CD14-positive monocyte (primary cell): ENCODE measurements around the gene KRTAP27-1. TPM values are rescaled to one million over a fixed set of nuclear protein-coding genes. Genes with fewer than 3 reads are reported as not detected.

ENCODE experiments used
- DNase-seq, 3 donors: peaks; one replicate each; pipeline ENCODE4 v3.0.0-alpha.2; 2011 to 2022
- H2AFZ ChIP-seq: 2 replicates; pipeline ENCODE4 v1.6.0; 2012; ENCODE audit warnings: mild to moderate bottlenecking, low read depth, low read length, inconsistent platforms; ENCODE audit not compliant: insufficient read depth, poor library complexity, severe bottlenecking
- H3K27ac ChIP-seq, 2 donors: 1 replicate in 1 of 2; 2 replicates in 1 of 2; pipeline ENCODE4 v1.5.1; 2012 to 2013; ENCODE audit warnings: low read length in 2 of 2, control low read depth in 1 of 2, inconsistent platforms in 1 of 2, low read depth in 1 of 2, mild to moderate bottlenecking in 1 of 2
- H3K27me3 ChIP-seq, 2 donors: one replicate each; pipeline versions ENCODE4 v1.6.0 to v1.6.1; 2011 to 2013; ENCODE audit warnings: low read length in 2 of 2; ENCODE audit not compliant: control insufficient read depth in 2 of 2, insufficient read depth in 2 of 2
- H3K36me3 ChIP-seq, 2 donors: replicated peaks in 1 of 2; 1 replicate in 1 of 2; 2 replicates in 1 of 2; pipeline versions ENCODE4 v1.5.1 to v1.6.1; 2012 to 2013; ENCODE audit warnings: low read length in 2 of 2, control low read depth in 1 of 2, inconsistent platforms in 1 of 2, mild to moderate bottlenecking in 1 of 2; ENCODE audit not compliant: insufficient read depth in 2 of 2, control insufficient read depth in 1 of 2
- H3K4me1 ChIP-seq, 2 donors: 1 replicate in 1 of 2; 2 replicates in 1 of 2; pipeline versions ENCODE4 v1.5.1 to v1.6.1; 2012 to 2013; ENCODE audit warnings: low read length in 2 of 2, control low read depth in 1 of 2, inconsistent platforms in 1 of 2, mild to moderate bottlenecking in 1 of 2, moderate library complexity in 1 of 2; ENCODE audit not compliant: insufficient read depth in 2 of 2, control insufficient read depth in 1 of 2
- H3K4me2 ChIP-seq: replicated peaks from 2 replicates; pipeline ENCODE3; 2012; ENCODE audit warnings: low read length, moderate library complexity, mild to moderate bottlenecking; ENCODE audit not compliant: poor library complexity, severe bottlenecking; ENCODE audit errors: extremely low read depth
- H3K4me3 ChIP-seq, 3 experiments: fragments of 200-600 bp in 1 of 3; sonication (generic) in 1 of 3; replicated peaks in 1 of 3; 1 replicate in 2 of 3; 2 replicates in 1 of 3; pipeline ENCODE4 v1.5.1; 2011 to 2013; ENCODE audit warnings: low read length in 3 of 3, mild to moderate bottlenecking in 3 of 3, control low read depth in 2 of 3, low read depth in 2 of 3, inconsistent platforms in 1 of 3, moderate library complexity in 1 of 3
- H3K79me2 ChIP-seq: 2 replicates; pipeline ENCODE4 v1.6.0; 2012; ENCODE audit warnings: mild to moderate bottlenecking, control low read depth, inconsistent platforms, low read length, moderate library complexity; ENCODE audit not compliant: insufficient read depth
- H3K9ac ChIP-seq: 2 replicates; pipeline ENCODE4 v1.6.0; 2017; ENCODE audit warnings: low read length, mild to moderate bottlenecking; ENCODE audit not compliant: insufficient read depth, poor library complexity, severe bottlenecking
- H3K9me3 ChIP-seq, 2 donors: replicated peaks in 1 of 2; 1 replicate in 1 of 2; 2 replicates in 1 of 2; pipeline versions ENCODE4 v1.5.1 to v1.6.1; 2012 to 2013; ENCODE audit warnings: low read length in 2 of 2, control low read depth in 1 of 2; ENCODE audit not compliant: control insufficient read depth in 1 of 2, insufficient read depth in 1 of 2
- H4K20me1 ChIP-seq: 2 replicates; pipeline ENCODE4 v1.6.0; 2012; ENCODE audit warnings: mild to moderate bottlenecking, low read length, control low read depth, moderate library complexity; ENCODE audit not compliant: insufficient read depth
- H3K27ac Mint-ChIP-seq, 7 donors: one replicate each; pipeline ENCODE4 v1.8.0; 2020; ENCODE audit warnings: mild to moderate bottlenecking in 7 of 7, mixed read lengths in 7 of 7, moderate library complexity in 6 of 7, inconsistent platforms in 2 of 7
- H3K27me3 Mint-ChIP-seq, 3 donors: one replicate each; pipeline ENCODE4 v1.8.0; 2021 to 2022; ENCODE audit warnings: low read depth in 3 of 3, mild to moderate bottlenecking in 3 of 3, mixed read lengths in 3 of 3, moderate library complexity in 3 of 3, inconsistent platforms in 1 of 3
- H3K36me3 Mint-ChIP-seq, 2 donors: one replicate each; pipeline ENCODE4 v1.8.0; 2020; ENCODE audit warnings: mixed read lengths in 2 of 2, inconsistent platforms in 1 of 2, mild to moderate bottlenecking in 1 of 2
- H3K4me1 Mint-ChIP-seq: one replicate; pipeline ENCODE4 v1.8.0; 2020; ENCODE audit warnings: mild to moderate bottlenecking, mixed read lengths
- H3K4me3 Mint-ChIP-seq, 2 donors: one replicate each; pipeline ENCODE4 v1.8.0; 2020; ENCODE audit warnings: mild to moderate bottlenecking in 2 of 2, mixed read lengths in 2 of 2, moderate library complexity in 1 of 2
- H3K9me3 Mint-ChIP-seq, 7 donors: one replicate each; pipeline ENCODE4 v1.8.0; 2020 to 2022; ENCODE audit warnings: mixed read lengths in 7 of 7, mild to moderate bottlenecking in 6 of 7, moderate library complexity in 6 of 7, inconsistent platforms in 2 of 7
- WGBS: methylation state at CpG from one replicate; pipeline ENCODE4 v1.1.5; 2013; ENCODE audit warnings: missing lambda C conversion rate; ENCODE audit not compliant: insufficient coverage; 5-methylcytosine and 5-hydroxymethylcytosine counted together
- intact Hi-C, 2 donors: fragments of 100-400 bp; cut with micrococcal nuclease; formaldehyde crosslinking; loops; one replicate each; pipeline versions ENCODE4 v1.15.0 to v1.15.1; 2023
- polyA plus RNA-seq, 3 donors: library from polyadenylated mRNA; depleted of rRNA in 1 of 3; unstranded in 2 of 3; stranded (reverse) in 1 of 3; fragments of 300-500 nt in 2 of 3; fragments of >200 nt in 1 of 3; fragmentation: Illumina TruSeq in 2 of 3; gene quantifications; 1 replicate in 2 of 3; 2 replicates in 1 of 3; pipeline ENCODE4 v1.2.3, GENCODE V29; 2012 to 2021
- TF ChIP-seq, protein P1 (sequence below): fragments of 200-600 bp; IDR thresholded peaks from one replicate; pipeline ENCODE4 v1.8.0; 2022; ENCODE audit warnings: antibody characterized with exemption, mild to moderate bottlenecking

The KRTAP27-1 gene
- polyA plus RNA-seq, 3 donors = not detected

DNA sequence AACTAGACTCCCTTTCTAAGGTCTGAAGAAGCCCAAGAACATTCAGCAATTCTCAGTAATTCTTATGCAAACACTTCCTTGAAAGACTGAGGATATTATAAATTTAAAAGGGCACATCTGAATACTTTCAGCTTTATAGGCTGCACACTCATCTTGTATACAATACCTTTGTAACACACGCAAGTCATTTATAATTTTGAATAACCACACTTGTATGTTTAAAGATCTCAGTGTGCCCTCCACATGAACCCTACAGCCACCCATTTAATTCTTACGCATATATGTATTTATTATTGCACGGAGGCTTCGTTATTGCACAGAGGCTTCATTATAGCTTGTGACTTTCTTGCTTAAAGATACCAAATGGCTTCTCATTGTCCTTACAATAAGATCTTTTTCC, 1.2 kb upstream of the KRTAP27-1 start:
- no peak overlapping the region for H3K4me2 ChIP-seq
- H3K4me1 Mint-ChIP-seq = no peaks in the 10 kb centered on the region
- no peaks in the 10 kb centered on the region for H3K36me3 Mint-ChIP-seq
- no peak overlapping the region for H3K27ac Mint-ChIP-seq
- TF ChIP-seq, protein P1, sequence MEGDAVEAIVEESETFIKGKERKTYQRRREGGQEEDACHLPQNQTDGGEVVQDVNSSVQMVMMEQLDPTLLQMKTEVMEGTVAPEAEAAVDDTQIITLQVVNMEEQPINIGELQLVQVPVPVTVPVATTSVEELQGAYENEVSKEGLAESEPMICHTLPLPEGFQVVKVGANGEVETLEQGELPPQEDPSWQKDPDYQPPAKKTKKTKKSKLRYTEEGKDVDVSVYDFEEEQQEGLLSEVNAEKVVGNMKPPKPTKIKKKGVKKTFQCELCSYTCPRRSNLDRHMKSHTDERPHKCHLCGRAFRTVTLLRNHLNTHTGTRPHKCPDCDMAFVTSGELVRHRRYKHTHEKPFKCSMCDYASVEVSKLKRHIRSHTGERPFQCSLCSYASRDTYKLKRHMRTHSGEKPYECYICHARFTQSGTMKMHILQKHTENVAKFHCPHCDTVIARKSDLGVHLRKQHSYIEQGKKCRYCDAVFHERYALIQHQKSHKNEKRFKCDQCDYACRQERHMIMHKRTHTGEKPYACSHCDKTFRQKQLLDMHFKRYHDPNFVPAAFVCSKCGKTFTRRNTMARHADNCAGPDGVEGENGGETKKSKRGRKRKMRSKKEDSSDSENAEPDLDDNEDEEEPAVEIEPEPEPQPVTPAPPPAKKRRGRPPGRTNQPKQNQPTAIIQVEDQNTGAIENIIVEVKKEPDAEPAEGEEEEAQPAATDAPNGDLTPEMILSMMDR = no peak
- no peaks in the 10 kb centered on the region for H4K20me1 ChIP-seq
- no peak overlapping the region for H2AFZ ChIP-seq
- no peaks in the 10 kb centered on the region for H3K4me1 ChIP-seq
- no peak overlapping the region for H3K4me3 ChIP-seq
- no peaks in the 10 kb centered on the region for H3K27me3 ChIP-seq
- H3K9ac ChIP-seq = no peak overlapping the region
- H3K27ac ChIP-seq = no peak overlapping the region
- H3K9me3 ChIP-seq = no peaks in the 10 kb centered on the region
- no peak overlapping the region for H3K4me3 Mint-ChIP-seq
- peaks cover 0 to 4% (median 2%) of the 10 kb centered on the region in 3 donors for H3K27me3 Mint-ChIP-seq
- no peaks in the 10 kb centered on the region for H3K36me3 ChIP-seq
- H3K79me2 ChIP-seq = no peaks in the 10 kb centered on the region
- DNase-seq = no peak
- intact Hi-C loops = no loop called here
- WGBS = 100% methylated on average over 2 of the region's 4 CpGs
- H3K9me3 Mint-ChIP-seq = peaks cover 0 to 2% (median 0%) of the 10 kb centered on the region in 7 donors

DNA sequence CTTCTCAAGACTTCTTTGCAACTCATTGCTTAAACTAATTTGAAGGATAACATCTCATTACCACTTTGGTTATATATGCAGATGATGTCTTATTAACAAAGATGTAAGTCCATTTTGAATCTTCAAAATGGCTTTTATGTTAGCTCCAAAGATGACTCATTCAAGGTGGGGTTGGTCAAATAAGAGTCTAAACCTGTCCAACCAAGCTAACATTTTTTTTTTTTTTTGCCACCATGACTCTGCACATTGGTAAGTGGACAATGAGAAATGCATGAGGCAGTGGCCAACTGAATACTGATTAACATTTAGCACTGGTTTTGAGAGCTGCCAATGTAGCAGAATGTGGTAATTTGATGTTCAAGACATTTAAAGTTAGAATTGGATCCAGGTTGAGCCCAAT, 278 bp upstream of the KRTAP27-1 start:
- Mint-ChIP-seq H3K9me3 (peaks cover 0 to 2% (median 0%) of the 10 kb centered on the region in 7 donors), H3K27ac (no peak overlapping the region), H3K36me3 (no peaks in the 10 kb centered on the region), H3K27me3 (peaks cover 0 to 2% (median 0%) of the 10 kb centered on the region in 3 donors), H3K4me1 (no peaks in the 10 kb centered on the region), H3K4me3 (no peak overlapping the region)
- Histone ChIP-seq H3K36me3 (no peaks in the 10 kb centered on the region), H3K79me2 (no peaks in the 10 kb centered on the region), H3K4me2 (no peak overlapping the region), H3K9ac (no peak overlapping the region), H3K27ac (no peak overlapping the region), H3K27me3 (no peaks in the 10 kb centered on the region), H3K4me1 (no peaks in the 10 kb centered on the region), H4K20me1 (no peaks in the 10 kb centered on the region), H2AFZ (no peak overlapping the region), H3K4me3 (no peak overlapping the region), H3K9me3 (no peaks in the 10 kb centered on the region)
- DNase-seq = no peak
- intact Hi-C loops = no loop called here
- TF ChIP-seq, protein P1 = no peak
